Mucosa of descending colon (tissue), 3 donors: ENCODE measurements around the gene SORCS2. TPM values are rescaled to one million over a fixed set of nuclear protein-coding genes. Genes with fewer than 3 reads are reported as not detected.

Experiments
- ATAC-seq: fragments of 200-7000 bp; cut with Tn5 transposase; one replicate; pipeline ENCODE4 v1.9.1; 2020; ENCODE audit warnings: mild to moderate bottlenecking, moderate library complexity
- DNase-seq, 3 donors: peaks; one replicate each; pipeline ENCODE4 v3.0.0-alpha.2; 2020
- H3K36me3 ChIP-seq: fragments of 200-600 bp; one replicate; pipeline ENCODE4 v1.8.0; 2021; ENCODE audit warnings: low read depth, mild to moderate bottlenecking
- H3K4me1 ChIP-seq: fragments of 200-600 bp; one replicate; pipeline ENCODE4 v1.8.0; 2021; ENCODE audit warnings: low read depth, mild to moderate bottlenecking
- H3K4me3 ChIP-seq: fragments of 200-600 bp; one replicate; pipeline ENCODE4 v1.8.0; 2021; ENCODE audit warnings: mild to moderate bottlenecking
- H3K9me3 ChIP-seq: fragments of 200-600 bp; one replicate; pipeline ENCODE4 v1.8.0; 2021; ENCODE audit warnings: mild to moderate bottlenecking
- intact Hi-C, 2 donors: fragments of 100-400 bp; cut with DNase I in 1 of 2; cut with micrococcal nuclease in 1 of 2; formaldehyde crosslinking; loops; one replicate each; pipeline versions ENCODE4 v1.11.0 to v1.11.1; 2022; cut with DNase I, micrococcal nuclease
- total RNA-seq, 3 donors: library from RNA; stranded (reverse); fragmentation: NEBNext Ultra II Directional in 2 of 3; extraction: Animal tissue kit (Norgen Biotek cat#: 25700) in 2 of 3; gene quantifications; one replicate each; pipeline versions ENCODE4 v1.2.1 to v1.2.4, GENCODE V29; 2021 to 2023
- TF ChIP-seq, protein P1 (sequence below): fragments of 200-600 bp; IDR thresholded peaks from one replicate; pipeline ENCODE4 v1.8.0; 2022; ENCODE audit warnings: antibody characterized with exemption, mild to moderate bottlenecking
- donor health status: DM: no; HTN: no; CAD: no; lungs with moderate emphysema.
- donor health status: DM: no; HTN: no; CAD: no.
- donor health status: DM: no; HTN: yes; CAD: no.

Gene SORCS2
- total RNA-seq, 3 donors from 2014 or later = 0.20 to 3.1 (median 1.5) TPM

DNA sequence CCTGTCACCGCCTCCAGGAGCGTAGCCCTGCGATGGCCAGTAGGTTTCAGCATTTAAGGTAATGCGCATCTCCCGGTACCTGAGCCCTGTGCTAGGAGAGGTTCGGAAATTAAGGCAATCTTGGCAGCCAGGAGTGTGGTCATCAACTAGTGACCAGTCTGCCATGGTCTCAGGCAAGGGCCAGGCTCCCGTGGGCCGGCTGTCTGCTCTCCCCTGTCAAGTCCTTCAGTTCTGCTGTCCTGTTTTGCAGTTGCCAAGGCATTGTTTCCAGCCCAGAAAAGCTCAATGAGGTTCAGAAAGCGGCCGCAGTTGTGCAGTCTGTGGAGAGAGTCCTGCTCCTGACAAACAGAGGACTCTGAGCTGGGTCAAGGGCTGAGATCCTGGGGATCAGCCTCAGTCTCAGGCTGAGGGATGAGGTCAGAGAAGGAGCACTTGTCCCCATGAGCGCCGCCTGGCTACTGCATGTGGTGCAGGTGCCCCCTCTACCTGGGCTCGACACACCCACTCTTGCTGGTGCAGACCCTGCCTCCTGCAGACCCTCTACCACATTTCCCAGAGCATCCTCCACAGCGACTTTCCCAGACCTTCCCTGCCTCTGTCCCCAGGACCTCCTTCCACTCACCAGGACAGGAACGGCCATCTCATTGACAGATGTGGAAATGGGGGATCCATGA lies 295.8 kb downstream of the SORCS2 start:
- Histone ChIP-seq H3K9me3 (no peaks in the 10 kb centered on the region), H3K36me3 (no peaks in the 10 kb centered on the region), H3K4me3 (no peak overlapping the region), H3K4me1 (no peaks in the 10 kb centered on the region)
- ATAC-seq (no peak), DNase-seq (no peak)
- intact Hi-C loops = no loop called here
- TF ChIP-seq, protein P1, sequence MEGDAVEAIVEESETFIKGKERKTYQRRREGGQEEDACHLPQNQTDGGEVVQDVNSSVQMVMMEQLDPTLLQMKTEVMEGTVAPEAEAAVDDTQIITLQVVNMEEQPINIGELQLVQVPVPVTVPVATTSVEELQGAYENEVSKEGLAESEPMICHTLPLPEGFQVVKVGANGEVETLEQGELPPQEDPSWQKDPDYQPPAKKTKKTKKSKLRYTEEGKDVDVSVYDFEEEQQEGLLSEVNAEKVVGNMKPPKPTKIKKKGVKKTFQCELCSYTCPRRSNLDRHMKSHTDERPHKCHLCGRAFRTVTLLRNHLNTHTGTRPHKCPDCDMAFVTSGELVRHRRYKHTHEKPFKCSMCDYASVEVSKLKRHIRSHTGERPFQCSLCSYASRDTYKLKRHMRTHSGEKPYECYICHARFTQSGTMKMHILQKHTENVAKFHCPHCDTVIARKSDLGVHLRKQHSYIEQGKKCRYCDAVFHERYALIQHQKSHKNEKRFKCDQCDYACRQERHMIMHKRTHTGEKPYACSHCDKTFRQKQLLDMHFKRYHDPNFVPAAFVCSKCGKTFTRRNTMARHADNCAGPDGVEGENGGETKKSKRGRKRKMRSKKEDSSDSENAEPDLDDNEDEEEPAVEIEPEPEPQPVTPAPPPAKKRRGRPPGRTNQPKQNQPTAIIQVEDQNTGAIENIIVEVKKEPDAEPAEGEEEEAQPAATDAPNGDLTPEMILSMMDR = no peak

DNA sequence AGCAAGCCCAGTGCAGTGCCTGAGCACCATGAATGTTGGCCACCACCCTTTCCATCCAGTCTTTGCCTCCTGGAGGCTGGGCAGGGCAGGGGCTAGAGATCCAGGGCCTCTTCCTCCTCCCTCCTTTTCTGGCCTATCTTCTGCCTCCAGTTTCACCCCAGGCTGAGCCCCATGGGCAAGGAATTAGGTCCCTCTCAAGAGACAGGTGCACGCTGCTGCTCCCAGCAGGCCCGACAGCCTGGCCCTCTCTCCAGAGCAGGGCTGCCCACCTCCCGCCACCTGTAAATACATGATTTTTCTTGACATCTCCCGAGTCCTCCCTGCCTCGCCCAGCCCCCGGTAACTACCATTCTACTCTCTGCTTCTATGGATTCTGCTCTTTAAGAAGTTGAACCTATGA lies 299.6 kb downstream of the SORCS2 start:
- no peaks in the 10 kb centered on the region for H3K4me1 ChIP-seq
- intact Hi-C loops = no loop called here

DNA sequence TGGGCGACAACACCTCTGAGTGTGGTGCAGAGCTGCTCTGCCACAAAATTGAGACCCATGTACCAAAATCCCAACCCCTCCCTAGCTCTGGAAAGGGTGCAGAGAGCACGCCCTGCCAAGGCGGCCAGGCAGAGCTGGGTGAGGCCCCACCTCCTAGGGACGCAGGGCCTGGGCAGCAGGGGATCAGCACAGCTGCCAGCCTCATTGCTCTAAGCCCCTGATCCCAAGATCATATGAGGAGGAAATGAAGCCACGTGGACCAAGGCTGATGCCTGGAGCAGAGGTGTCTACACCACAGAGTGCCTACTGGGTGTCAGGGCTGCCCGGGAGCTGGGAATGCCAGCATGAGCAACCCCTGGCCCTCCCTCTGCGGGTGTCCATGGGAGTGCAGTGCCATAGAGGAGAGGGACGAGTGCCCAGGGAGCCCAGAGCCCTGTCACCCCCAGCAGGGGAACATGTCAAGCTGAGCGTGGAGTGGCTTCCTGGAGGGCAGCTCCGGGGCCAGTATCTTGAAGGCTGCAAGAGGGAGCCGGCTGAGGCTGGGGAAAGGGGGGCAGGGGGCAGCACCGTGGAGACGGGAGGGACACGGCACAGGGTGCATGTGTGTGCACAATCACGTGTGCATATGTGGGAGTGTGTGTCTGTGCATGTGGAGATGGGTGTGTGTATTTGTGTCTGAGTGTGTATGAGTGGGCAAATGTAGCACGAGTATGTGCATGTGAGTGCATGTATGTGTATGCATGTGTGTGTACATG lies 306.3 kb downstream of the SORCS2 start:
- no peaks in the 10 kb centered on the region for H3K4me1 ChIP-seq

More for the DNA sequence above, 299.6 kb downstream of the SORCS2 start:
- no peak overlapping the region for H3K4me3 ChIP-seq
- no peaks in the 10 kb centered on the region for H3K36me3 ChIP-seq
- no peaks in the 10 kb centered on the region for H3K9me3 ChIP-seq
- ATAC-seq (no peak), DNase-seq (no peak)
- TF ChIP-seq, protein P1 = no peak

DNA sequence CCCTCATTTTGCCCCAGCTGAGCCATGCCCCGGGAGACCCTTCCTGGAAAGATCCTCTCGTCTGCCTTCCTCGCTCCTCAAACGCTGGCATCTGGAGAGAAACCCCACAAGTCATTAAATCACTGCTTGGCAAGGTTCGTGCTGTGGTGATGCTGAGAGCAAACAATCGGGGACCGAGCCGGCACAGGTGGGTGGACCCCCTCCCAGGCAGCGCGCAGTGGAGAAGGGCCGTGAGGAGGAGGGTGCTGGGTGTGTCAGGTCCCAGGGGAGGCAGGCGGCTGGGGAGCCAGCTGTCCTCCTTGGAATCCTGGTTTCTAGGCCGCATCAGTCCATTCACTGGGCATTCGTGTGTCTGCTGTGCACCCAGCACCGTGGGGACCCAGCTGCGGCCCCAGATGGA lies 307.3 kb downstream of the SORCS2 start:
- TF ChIP-seq, protein P1 = no peak
- Histone ChIP-seq H3K4me1 (no peaks in the 10 kb centered on the region), H3K9me3 (no peaks in the 10 kb centered on the region), H3K36me3 (no peaks in the 10 kb centered on the region), H3K4me3 (no peak overlapping the region)
- DNase-seq (no peak), ATAC-seq (no peak)
- intact Hi-C loops = no loop called here

More for the DNA sequence above, 306.3 kb downstream of the SORCS2 start:
- H3K4me3 ChIP-seq = no peak overlapping the region
- no peaks in the 10 kb centered on the region for H3K9me3 ChIP-seq
- H3K36me3 ChIP-seq = no peaks in the 10 kb centered on the region
- no peak for ATAC-seq
- intact Hi-C loops = no loop called here
- no peak for DNase-seq
- TF ChIP-seq, protein P1 = no peak

DNA sequence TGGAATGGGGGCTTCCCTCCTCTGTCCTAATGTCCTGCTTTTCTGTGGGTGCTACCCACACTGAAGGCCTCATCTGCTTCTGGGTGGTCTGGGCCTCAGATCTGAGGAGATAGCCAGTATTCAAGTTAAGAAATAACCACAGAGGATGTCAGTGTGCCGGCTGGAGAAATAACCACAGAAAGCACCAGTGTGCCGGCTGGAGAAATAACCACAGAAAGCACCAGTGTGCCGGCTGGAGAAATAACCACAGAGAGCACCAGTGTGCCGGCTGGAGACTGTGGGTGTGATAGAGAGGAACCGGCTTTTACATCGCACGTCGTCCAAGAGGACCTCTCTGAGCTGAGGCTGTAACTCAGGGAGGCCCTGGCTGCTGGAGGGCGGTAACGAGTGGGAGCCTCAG lies 308.1 kb downstream of the SORCS2 start:
- TF ChIP-seq, protein P1 = no peak
- Histone ChIP-seq H3K36me3 (no peaks in the 10 kb centered on the region), H3K9me3 (no peaks in the 10 kb centered on the region), H3K4me1 (no peaks in the 10 kb centered on the region), H3K4me3 (no peak overlapping the region)
- DNase-seq (no peak), ATAC-seq (no peak)
- intact Hi-C loops = no loop called here
